OCI-LY1 (cell line): ENCODE data around the gene CANT1.

Experiments
- H2AFZ ChIP-seq: fragments of 200-600 bp; sonication (generic), shearing (Covaris generic); 2 replicates; pipeline ENCODE4 v1.6.0; 2014; ENCODE audit warnings: antibody characterized with exemption, mild to moderate bottlenecking, low read length
- H3F3A ChIP-seq: fragments of 200-600 bp; sonication (generic), shearing (Covaris generic); 2 replicates; pipeline ENCODE4 v1.6.0; 2014; ENCODE audit warnings: mild to moderate bottlenecking, antibody characterized with exemption, low read length, moderate library complexity; ENCODE audit not compliant: insufficient read depth
- H3K27ac ChIP-seq: fragments of 200-600 bp; sonication (generic); 2 replicates; pipeline ENCODE4 v1.5.1; 2014; ENCODE audit warnings: low read length, mixed run types, mild to moderate bottlenecking, low read depth; ENCODE audit not compliant: poor library complexity, severe bottlenecking
- H3K27me3 ChIP-seq: fragments of 200-600 bp; sonication (generic); 2 replicates; pipeline ENCODE4 v1.6.0; 2014; ENCODE audit warnings: antibody characterized with exemption, mild to moderate bottlenecking, low read length, moderate library complexity; ENCODE audit not compliant: insufficient read depth
- H3K36me3 ChIP-seq: fragments of 200-600 bp; sonication (generic); 2 replicates; pipeline ENCODE4 v1.6.1; 2014; ENCODE audit warnings: mild to moderate bottlenecking, antibody characterized with exemption, low read length, moderate library complexity, mixed read lengths; ENCODE audit not compliant: insufficient read depth
- H3K4me1 ChIP-seq: fragments of 200-600 bp; sonication (generic); 2 replicates; pipeline ENCODE4 v1.5.1; 2014; ENCODE audit warnings: mild to moderate bottlenecking, low read length, moderate library complexity; ENCODE audit not compliant: insufficient read depth, severe bottlenecking
- H3K4me2 ChIP-seq: fragments of 200-600 bp; sonication (generic), shearing (Covaris generic); 2 replicates; pipeline ENCODE4 v1.6.1; 2014; ENCODE audit warnings: low read length
- H3K4me3 ChIP-seq: fragments of 200-600 bp; sonication (generic); 2 replicates; pipeline ENCODE4 v1.5.1; 2014; ENCODE audit warnings: low read length, low read depth, mild to moderate bottlenecking, mixed read lengths; ENCODE audit not compliant: poor library complexity, severe bottlenecking
- H3K79me2 ChIP-seq: fragments of 200-600 bp; shearing (Covaris generic); 2 replicates; pipeline ENCODE4 v1.6.1; 2016; ENCODE audit warnings: mixed run types, low read length, mixed read lengths; ENCODE audit not compliant: insufficient read depth
- H3K9ac ChIP-seq: fragments of 200-600 bp; sonication (generic), shearing (Covaris generic); 2 replicates; pipeline ENCODE4 v1.6.1; 2014; ENCODE audit warnings: mild to moderate bottlenecking, low read length, mixed read lengths
- H3K9me2 ChIP-seq: fragments of 200-600 bp; sonication (generic), shearing (Covaris generic); 2 replicates; pipeline ENCODE4 v1.6.1; 2014; ENCODE audit warnings: low read depth, mild to moderate bottlenecking, low read length, mixed read lengths
- H3K9me3 ChIP-seq: fragments of 200-600 bp; shearing (Covaris generic); 2 replicates; pipeline ENCODE4 v1.6.1; 2014; ENCODE audit warnings: low read length, mixed read lengths
- H4K20me1 ChIP-seq: fragments of 200-600 bp; sonication (generic), shearing (Covaris generic); 2 replicates; pipeline ENCODE4 v1.6.0; 2016; ENCODE audit warnings: mild to moderate bottlenecking, low read length; ENCODE audit not compliant: insufficient read depth
- EZH2 ChIP-seq: fragments of 200-600 bp; sonication (generic), shearing (Covaris generic); IDR thresholded peaks from 2 replicates; pipeline ENCODE4 v1.8.0; 2017; ENCODE audit warnings: borderline replicate concordance, mixed run types, mild to moderate bottlenecking, antibody characterized with exemption, low read length, moderate library complexity, mixed read lengths
- TF ChIP-seq, protein P1 (sequence below): fragments of 200-600 bp; sonication (generic), shearing (Covaris generic); IDR thresholded peaks from 2 replicates; pipeline ENCODE4 v1.5.1; 2017; ENCODE audit warnings: mild to moderate bottlenecking, antibody characterized with exemption, low read length, moderate library complexity, mixed read lengths

CANT1 gene

DNA sequence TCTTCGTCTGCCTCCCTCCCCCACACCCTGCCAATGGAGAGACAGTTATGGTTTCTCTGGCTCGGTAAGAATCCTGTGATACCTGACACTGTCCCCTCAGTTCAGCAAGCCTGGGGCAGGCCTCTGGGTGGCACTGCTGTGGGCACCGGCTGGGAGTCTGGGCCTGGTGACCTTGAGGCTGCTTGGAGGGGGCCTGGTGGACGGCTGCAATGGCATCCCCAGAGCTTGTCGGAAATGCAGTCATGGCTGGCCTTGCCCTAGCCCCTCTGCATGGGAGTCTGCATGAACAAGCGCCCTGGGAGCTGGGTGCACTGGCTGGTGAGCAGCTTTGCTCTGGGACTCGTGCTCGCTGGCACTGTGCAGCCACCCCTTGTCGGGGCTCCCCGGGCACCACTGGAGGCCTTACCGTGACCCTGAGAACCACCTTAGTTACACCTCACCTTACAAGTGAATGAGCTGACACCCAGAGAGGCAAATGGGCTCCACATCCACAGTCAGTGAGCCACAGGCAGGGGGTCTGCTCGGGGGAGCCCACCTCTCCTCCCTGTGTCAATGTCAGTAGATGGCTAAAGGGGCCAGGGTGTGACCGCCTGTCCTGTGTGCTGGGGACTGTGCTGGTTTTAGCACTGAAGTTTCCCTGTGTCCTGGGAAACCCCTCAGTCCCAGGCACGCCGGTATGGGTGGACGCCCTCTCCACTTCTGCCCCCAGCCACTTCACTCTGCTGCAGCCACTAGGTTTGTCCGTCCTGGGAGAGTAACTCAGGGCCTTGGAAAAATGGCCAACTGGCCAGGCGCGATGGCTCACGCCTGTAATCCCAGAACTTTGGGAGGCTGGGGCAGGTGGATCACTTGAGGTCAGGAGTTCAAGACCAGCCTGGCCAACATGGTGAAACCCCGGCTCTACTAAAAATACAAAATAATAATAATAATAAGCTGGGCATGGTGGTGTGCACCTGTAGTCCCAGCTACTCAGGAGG is 31.3 kb downstream of the CANT1 start:
- Histone ChIP-seq H2AFZ (no peak overlapping the region), H3K9me2 (no peaks in the 10 kb centered on the region), H4K20me1 (no peaks in the 10 kb centered on the region), H3K9me3 (no peaks in the 10 kb centered on the region), H3K9ac (no peak overlapping the region), H3F3A (no peaks in the 10 kb centered on the region), H3K4me1 (peaks cover 10% of the 10 kb centered on the region), H3K4me3 (no peak overlapping the region), H3K36me3 (no peaks in the 10 kb centered on the region), H3K27ac (no peak overlapping the region), H3K79me2 (no peaks in the 10 kb centered on the region), H3K4me2 (no peak overlapping the region), H3K27me3 (no peaks in the 10 kb centered on the region; the same call in 1 of the 2 replicates)
- TF ChIP-seq, protein P1, sequence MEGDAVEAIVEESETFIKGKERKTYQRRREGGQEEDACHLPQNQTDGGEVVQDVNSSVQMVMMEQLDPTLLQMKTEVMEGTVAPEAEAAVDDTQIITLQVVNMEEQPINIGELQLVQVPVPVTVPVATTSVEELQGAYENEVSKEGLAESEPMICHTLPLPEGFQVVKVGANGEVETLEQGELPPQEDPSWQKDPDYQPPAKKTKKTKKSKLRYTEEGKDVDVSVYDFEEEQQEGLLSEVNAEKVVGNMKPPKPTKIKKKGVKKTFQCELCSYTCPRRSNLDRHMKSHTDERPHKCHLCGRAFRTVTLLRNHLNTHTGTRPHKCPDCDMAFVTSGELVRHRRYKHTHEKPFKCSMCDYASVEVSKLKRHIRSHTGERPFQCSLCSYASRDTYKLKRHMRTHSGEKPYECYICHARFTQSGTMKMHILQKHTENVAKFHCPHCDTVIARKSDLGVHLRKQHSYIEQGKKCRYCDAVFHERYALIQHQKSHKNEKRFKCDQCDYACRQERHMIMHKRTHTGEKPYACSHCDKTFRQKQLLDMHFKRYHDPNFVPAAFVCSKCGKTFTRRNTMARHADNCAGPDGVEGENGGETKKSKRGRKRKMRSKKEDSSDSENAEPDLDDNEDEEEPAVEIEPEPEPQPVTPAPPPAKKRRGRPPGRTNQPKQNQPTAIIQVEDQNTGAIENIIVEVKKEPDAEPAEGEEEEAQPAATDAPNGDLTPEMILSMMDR = no peak
- TF ChIP-seq EZH2 = no peak

DNA sequence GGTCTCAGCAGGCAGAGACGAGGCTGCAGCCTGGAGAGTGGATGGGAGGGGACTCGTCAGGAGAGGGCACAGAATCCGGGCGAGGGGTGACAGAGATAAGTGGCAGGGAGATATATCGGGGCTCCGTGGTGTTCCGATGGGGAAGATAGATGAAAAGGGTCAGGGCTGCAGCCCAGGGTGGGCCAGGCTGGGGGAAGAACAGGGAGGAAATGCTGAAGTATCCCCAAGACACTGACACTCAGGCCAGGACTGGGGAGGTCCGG is 32.0 kb downstream of the CANT1 start:
- H3K27me3 ChIP-seq = no peaks in the 10 kb centered on the region; the same call in 1 of the 2 replicates
- no peak for TF ChIP-seq EZH2
- TF ChIP-seq, protein P1 = no peak
- peaks cover 10% of the 10 kb centered on the region for H3K4me1 ChIP-seq
- no peak overlapping the region for H2AFZ ChIP-seq
- H4K20me1 ChIP-seq = no peaks in the 10 kb centered on the region
- H3F3A ChIP-seq = no peaks in the 10 kb centered on the region
- H3K4me2 ChIP-seq = no peak overlapping the region
- H3K36me3 ChIP-seq = no peaks in the 10 kb centered on the region
- H3K9me2 ChIP-seq = no peaks in the 10 kb centered on the region
- no peak overlapping the region for H3K4me3 ChIP-seq
- H3K27ac ChIP-seq = no peak overlapping the region
- no peaks in the 10 kb centered on the region for H3K79me2 ChIP-seq
- H3K9ac ChIP-seq = no peak overlapping the region
- H3K9me3 ChIP-seq = no peaks in the 10 kb centered on the region

DNA sequence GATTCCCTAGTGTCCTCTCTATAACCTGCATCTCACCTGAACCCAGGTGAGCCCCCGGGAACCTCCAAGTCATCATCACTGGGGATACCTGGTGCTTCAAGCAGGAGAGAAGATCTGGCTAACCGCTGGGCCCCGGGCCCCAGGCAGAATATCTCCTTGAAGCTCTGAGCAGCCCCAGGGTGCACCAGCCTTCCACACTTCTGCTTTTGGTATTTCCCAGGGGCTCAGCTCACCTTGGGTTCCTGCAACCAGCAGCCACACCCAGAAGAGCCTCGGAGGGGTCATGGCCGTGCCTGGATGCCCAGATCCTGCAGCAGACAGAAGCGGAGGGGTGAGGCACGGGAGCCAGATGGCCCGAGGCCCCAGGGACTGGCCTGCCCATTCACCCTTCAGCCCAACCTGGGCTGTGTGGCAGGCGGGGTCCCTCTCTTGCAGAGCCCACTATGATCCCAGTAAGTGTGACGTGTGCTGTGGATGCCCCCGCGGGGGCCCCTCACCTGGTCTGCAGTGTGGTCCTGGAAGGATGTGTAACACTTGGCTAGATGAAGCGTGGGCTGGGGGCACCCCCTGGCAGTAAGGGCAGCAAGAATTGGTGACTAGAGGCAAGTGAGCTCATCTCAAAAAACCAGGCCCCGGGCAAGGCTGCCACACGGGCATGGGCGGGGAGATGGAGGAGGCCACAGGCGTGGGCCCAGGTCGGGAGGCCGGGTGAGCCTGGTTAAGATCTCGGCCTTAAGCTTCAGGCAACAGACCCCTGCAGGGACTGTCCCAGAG is 32.5 kb downstream of the CANT1 start:
- H4K20me1 ChIP-seq = no peaks in the 10 kb centered on the region
- no peaks in the 10 kb centered on the region for H3F3A ChIP-seq
- H3K79me2 ChIP-seq = no peaks in the 10 kb centered on the region
- no peak overlapping the region for H2AFZ ChIP-seq
- no peaks in the 10 kb centered on the region for H3K9me3 ChIP-seq
- TF ChIP-seq, protein P1 = no peak
- TF ChIP-seq EZH2 = no peak
- no peaks in the 10 kb centered on the region for H3K36me3 ChIP-seq
- no peaks in the 10 kb centered on the region for H3K9me2 ChIP-seq
- H3K4me2 ChIP-seq = no peak overlapping the region
- peaks cover 10% of the 10 kb centered on the region for H3K4me1 ChIP-seq
- H3K4me3 ChIP-seq = no peak overlapping the region
- no peaks in the 10 kb centered on the region; the same call in 1 of the 2 replicates for H3K27me3 ChIP-seq
- H3K9ac ChIP-seq = no peak overlapping the region
- H3K27ac ChIP-seq = no peak overlapping the region
